ENCODE data around the gene JAG2.

Gene JAG2

GRCh38 chr14:105146976-105147635, 21.5 kb downstream of the JAG2 start:
- Histone ChIP-seq H3K4me3 (replicated peaks; ENCODE audit: insufficient read depth, low read length) (no peak overlapping the region), H3K27me3 (ENCODE audit: insufficient read depth, poor library complexity, severe bottlenecking) (peaks cover under 1% of the 10 kb centered on the region), H3K27ac (replicated peaks) (no peak overlapping the region)
- no peak for DNase-seq (ENCODE audit: low read depth in 1 of 2, low spot score in 1 of 2)
- TF ChIP-seq GABPA (IDR thresholded peaks at IDR 0.05; ENCODE audit: low read depth) = no peak
- no peak for TF ChIP-seq SPI1 (IDR thresholded peaks at IDR 0.05; ENCODE audit: borderline replicate concordance, low read depth)
- TF ChIP-seq REST (IDR thresholded peaks at IDR 0.05; ENCODE audit: insufficient replicate concordance, low read depth) = no peak
- TF ChIP-seq CTCF (IDR thresholded peaks at IDR 0.05; ENCODE audit: insufficient read depth, low read length) = no peak
- TF ChIP-seq POLR2AphosphoS5 (IDR thresholded peaks at IDR 0.05; ENCODE audit: low read depth) = no peak

GRCh38 chr14:105146181-105146975, 22.2 kb downstream of the JAG2 start:
- no peak overlapping the region for H3K4me3 ChIP-seq (replicated peaks; ENCODE audit: insufficient read depth, low read length)
- no peaks in the 10 kb centered on the region for H3K27me3 ChIP-seq (ENCODE audit: insufficient read depth, poor library complexity, severe bottlenecking)
- H3K27ac ChIP-seq (replicated peaks) = no peak overlapping the region
- TF ChIP-seq CTCF (IDR thresholded peaks at IDR 0.05; ENCODE audit: insufficient read depth, low read length) (no peak), POLR2AphosphoS5 (IDR thresholded peaks at IDR 0.05; ENCODE audit: low read depth) (no peak)
- DNase-seq (ENCODE audit: low read depth in 1 of 2, low spot score in 1 of 2) = no peak

GRCh38 chr14:105145381-105146180, 23.0 kb downstream of the JAG2 start:
- Histone ChIP-seq H3K4me3 (replicated peaks; ENCODE audit: insufficient read depth, low read length) (no peak overlapping the region), H3K27ac (replicated peaks) (no peak overlapping the region), H3K27me3 (ENCODE audit: insufficient read depth, poor library complexity, severe bottlenecking) (no peaks in the 10 kb centered on the region)
- TF ChIP-seq REST (IDR thresholded peaks at IDR 0.05; ENCODE audit: insufficient replicate concordance, low read depth) (no peak), GABPA (IDR thresholded peaks at IDR 0.05; ENCODE audit: low read depth) (no peak)
- no peak for DNase-seq (ENCODE audit: low read depth in 1 of 2, low spot score in 1 of 2)

Measured in HL-60 (cell line).